HepG2 (cell line): ENCODE data around the gene PIM3. TPM values are rescaled to one million over a fixed set of nuclear protein-coding genes. Genes with fewer than 3 reads are reported as not detected.

Experiments
- ATAC-seq: fragments of 200-7000 bp; cut with Tn5 transposase; 3 replicates; pipeline ENCODE4 v1.9.1; 2020; ENCODE audit warnings: mild to moderate bottlenecking, moderate library complexity
- BruUV-seq: library from RNA; stranded (reverse); fragments of 400-500 nt; replicated peaks from 2 replicates; lab custom pipeline; 2021; lab: Mats Ljungman, UMichigan
- CTCF ChIA-PET: fragments of 300-600 bp; formaldehyde crosslinking; extraction: SDS; loops from one replicate; lab custom pipeline; 2021; ENCODE audit warnings: low total read pairs, inconsistent platforms, low intra/inter-chr PET ratio; lab: Yijun Ruan, JAX
- POLR2A ChIA-PET: fragments of 350-600 bp; sonication (Branson Sonifier 250); formaldehyde crosslinking; loops from one replicate; lab custom pipeline; 2020; ENCODE audit warnings: antibody characterized with exemption, inconsistent platforms; lab: Yijun Ruan, JAX
- DNase-seq: peaks from one replicate; pipeline ENCODE4 v3.0.0-alpha.2; 2015; ENCODE audit warnings: low spot score
- FAIRE-seq: peaks from 3 replicates; lab custom pipeline; 2011; peaks lifted over from hg19 to GRCh38; lab: Jason Lieb, UNC
- H2AFZ ChIP-seq: one replicate; pipeline ENCODE4 v1.6.1; 2011; ENCODE audit warnings: low read length, inconsistent platforms
- H3K27ac ChIP-seq: fragments of 300-600 bp; 3 replicates; pipeline ENCODE4 v1.8.0; 2011; ENCODE audit warnings: mixed run types, mild to moderate bottlenecking, mixed read lengths, low read length, inconsistent platforms; ENCODE audit not compliant: insufficient read depth; ENCODE audit errors: extremely low read length
- H3K27me3 ChIP-seq, 2 experiments: fragments of 200-600 bp in 1 of 2; 2 replicates in 1 of 2; 3 replicates in 1 of 2; pipeline versions ENCODE4 v1.6.0 to v1.8.0; 2011; ENCODE audit warnings: low read length in 2 of 2, mild to moderate bottlenecking in 2 of 2, moderate library complexity in 2 of 2, inconsistent platforms in 1 of 2; ENCODE audit not compliant: insufficient read depth in 2 of 2, control insufficient read depth in 1 of 2
- H3K36me3 ChIP-seq, 2 experiments: fragments of 200-600 bp in 1 of 2; replicated peaks in 1 of 2; 2 replicates in 1 of 2; 3 replicates in 1 of 2; pipeline versions ENCODE4 v1.5.1 to v1.8.0; 2011; ENCODE audit warnings: low read length in 2 of 2, inconsistent platforms in 1 of 2; ENCODE audit not compliant: insufficient read depth in 2 of 2, control insufficient read depth in 1 of 2
- H3K4me1 ChIP-seq: 2 replicates; pipeline ENCODE4 v1.5.1; 2012; ENCODE audit warnings: low read length, inconsistent platforms; ENCODE audit not compliant: insufficient read depth
- H3K4me2 ChIP-seq: 2 replicates; pipeline ENCODE4 v1.6.0; 2011; ENCODE audit warnings: low read depth, low read length, inconsistent platforms
- H3K4me3 ChIP-seq, 3 experiments: fragments of 200-600 bp in 1 of 3; sonication (generic), shearing (Covaris generic) in 1 of 3; replicated peaks in 1 of 3; 2 replicates each; pipeline ENCODE4 v1.5.1; 2011 to 2016; ENCODE audit warnings: low read length in 3 of 3, inconsistent platforms in 2 of 3, low read depth in 2 of 3, mild to moderate bottlenecking in 2 of 3, control low read depth in 1 of 3, mixed read lengths in 1 of 3; ENCODE audit not compliant: insufficient read depth in 1 of 3
- H3K79me2 ChIP-seq: one replicate; pipeline ENCODE4 v1.6.1; 2011; ENCODE audit warnings: low read length, inconsistent platforms; ENCODE audit not compliant: insufficient read depth
- H3K9ac ChIP-seq: 2 replicates; pipeline ENCODE4 v1.6.0; 2011; ENCODE audit warnings: mild to moderate bottlenecking, low read depth, low read length, inconsistent platforms; ENCODE audit not compliant: insufficient read depth
- H3K9me3 ChIP-seq: 2 replicates; pipeline ENCODE4 v1.5.1; 2012; ENCODE audit warnings: mild to moderate bottlenecking, low read length
- H4K20me1 ChIP-seq: 2 replicates; pipeline ENCODE4 v1.6.0; 2011; ENCODE audit warnings: inconsistent platforms, mild to moderate bottlenecking, low read length, moderate library complexity; ENCODE audit not compliant: insufficient read depth
- KLF9 ChIP-seq: IDR thresholded peaks from 2 replicates; pipeline ENCODE4 v1.6.1; 2016; ENCODE audit warnings: low read depth
- MAF1 ChIP-seq: sonication (generic); formaldehyde crosslinking; IDR thresholded peaks from 2 replicates; pipeline ENCODE4 v1.5.0; 2020; ENCODE audit warnings: missing genetic modification reagents, borderline replicate concordance
- MEF2D ChIP-seq: sonication (generic); formaldehyde crosslinking; IDR thresholded peaks from 2 replicates; pipeline ENCODE4 v1.5.1; 2020; ENCODE audit warnings: mild to moderate bottlenecking, missing genetic modification reagents
- SNAPC2 ChIP-seq: sonication (generic); formaldehyde crosslinking; IDR thresholded peaks from 2 replicates; pipeline ENCODE4 v1.8.1; 2022; ENCODE audit warnings: mild to moderate bottlenecking, missing genetic modification reagents
- ZBTB1 ChIP-seq: sonication (generic); formaldehyde crosslinking; IDR thresholded peaks from 2 replicates; pipeline ENCODE4 v1.4.0; 2020; ENCODE audit warnings: missing genetic modification reagents, borderline replicate concordance
- ZNF496 ChIP-seq: sonication (generic); formaldehyde crosslinking; IDR thresholded peaks from 2 replicates; pipeline ENCODE4 v1.8.1; 2023; ENCODE audit warnings: mild to moderate bottlenecking, moderate library complexity, missing genetic modification reagents; ENCODE audit not compliant: insufficient replicate concordance
- WGBS: methylation state at CpG from one replicate; pipeline ENCODE4 v1.1.6; 2017; ENCODE audit warnings: low lambda C conversion rate; 5-methylcytosine and 5-hydroxymethylcytosine counted together
- in situ Hi-C: cut with HindIII; loops from 2 replicates; pipeline ENCODE4 v1.10.0; 2017; ENCODE audit warnings: low pct_unique_long_range_greater_than_20kb; ENCODE audit not compliant: extremely low pct_ligation_motif_present
- intact Hi-C: fragments of 100-400 bp; cut with micrococcal nuclease; formaldehyde crosslinking; loops from one replicate; pipeline ENCODE4 v1.10.0; 2022; ENCODE audit not compliant: unreplicated experiment
- polyA plus RNA-seq, 8 experiments: library from polyadenylated mRNA; depleted of rRNA in 3 of 8; stranded (reverse) in 7 of 8; unstranded in 1 of 8; fragments of >200 nt; fragmentation: Illumina TruSeq in 4 of 8; extraction: Trizol in 4 of 8; gene quantifications; 2 replicates each; pipeline versions ENCODE4 v1.2.1 to v1.2.3, GENCODE V29; 2011 to 2016; ENCODE audit warnings: low read depth in 4 of 8, missing spikeins in 1 of 8, mixed read lengths in 1 of 8; ENCODE audit not compliant: insufficient read depth in 1 of 8
- total RNA-seq, 5 experiments: library from RNA; depleted of rRNA; stranded (reverse); fragments of >200 nt; fragmentation: Illumina TruSeq; extraction: Trizol; gene quantifications; 2 replicates each; pipeline ENCODE4 v1.2.3, GENCODE V29; 2016; ENCODE audit warnings: low read depth in 1 of 5
- TF ChIP-seq, protein P1 (sequence below): sonication (generic); formaldehyde crosslinking; IDR thresholded peaks from 2 replicates; pipeline ENCODE4 v1.9.0; 2021; ENCODE audit warnings: mild to moderate bottlenecking, missing genetic modification reagents
- TF ChIP-seq, protein P2 (sequence below): sonication (generic); formaldehyde crosslinking; IDR thresholded peaks from 2 replicates; pipeline ENCODE4 v1.4.0; 2020; ENCODE audit warnings: missing genetic modification reagents, borderline replicate concordance
- TF ChIP-seq, protein P3 (sequence below): sonication (generic); formaldehyde crosslinking; IDR thresholded peaks from 2 replicates; pipeline ENCODE4 v1.4.0; 2020; ENCODE audit warnings: missing genetic modification reagents
- TF ChIP-seq, protein P4 (sequence below): sonication (generic); formaldehyde crosslinking; IDR thresholded peaks from 2 replicates; pipeline ENCODE4 v1.4.0; 2020; ENCODE audit warnings: missing genetic modification reagents

Gene PIM3
- total and polyA plus RNA-seq, 2 of the 13 experiments (the other 11 are each of a cell fraction or from before 2014, with no cell fraction given), result 21.6 to 31.2 TPM

DNA sequence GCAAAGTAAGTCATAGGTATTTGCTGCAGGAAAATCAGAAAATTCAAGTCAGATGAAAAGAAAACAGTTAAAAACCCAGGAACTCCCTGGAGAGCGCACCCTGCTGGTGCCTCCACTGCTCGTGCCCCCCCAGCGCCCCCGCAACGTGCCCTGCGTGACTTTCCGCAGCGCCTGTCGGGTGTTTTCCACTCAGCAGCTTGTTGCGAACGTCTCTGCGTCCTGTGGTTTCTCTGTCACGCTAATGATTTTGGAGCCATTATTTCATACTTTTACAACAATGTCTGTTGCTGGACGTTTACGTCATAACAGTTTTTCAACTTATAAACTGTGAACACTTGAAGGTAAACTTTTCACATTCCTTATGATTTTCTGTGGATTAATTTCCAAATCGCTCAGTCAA, 37.1 kb upstream of the PIM3 start:
- Histone ChIP-seq H4K20me1 (no peaks in the 10 kb centered on the region), H3K27me3 (no peaks in the 10 kb centered on the region), H3K27ac (no peak overlapping the region), H2AFZ (no peak overlapping the region), H3K9ac (no peak overlapping the region), H3K79me2 (peaks cover 3% of the 10 kb centered on the region), H3K4me2 (no peak overlapping the region), H3K36me3 (peaks cover 0 to 10% of the 10 kb centered on the region in 2 experiments; a peak in 3 of 5 replicates), H3K4me1 (peaks cover 15% of the 10 kb centered on the region), H3K9me3 (no peaks in the 10 kb centered on the region), H3K4me3 (no peak overlapping the region)
- 93% methylated on average over 16 of the region's 16 CpGs for WGBS
- BruUV-seq, result no TSS peak
- DNase-seq, result no peak
- no peak for ATAC-seq
- in situ Hi-C loops, result loop anchor here (5.0 kb wide), 1 partner anchor 156 kb away; no protein-coding TSS in a partner anchor
- intact Hi-C loops, result no loop called here
- no peak for FAIRE-seq
- CTCF ChIA-PET, result no interaction called here
- POLR2A ChIA-PET, result no interaction called here
- TF ChIP-seq MAF1 (CRISPR knock-in tag) (no peak), ZBTB1 (no peak), ZNF496 (CRISPR knock-in tag) (no peak), KLF9 (CRISPR knock-in tag) (no peak), SNAPC2 (CRISPR knock-in tag) (no peak), MEF2D (CRISPR knock-in tag) (no peak)
- TF ChIP-seq, protein P1, sequence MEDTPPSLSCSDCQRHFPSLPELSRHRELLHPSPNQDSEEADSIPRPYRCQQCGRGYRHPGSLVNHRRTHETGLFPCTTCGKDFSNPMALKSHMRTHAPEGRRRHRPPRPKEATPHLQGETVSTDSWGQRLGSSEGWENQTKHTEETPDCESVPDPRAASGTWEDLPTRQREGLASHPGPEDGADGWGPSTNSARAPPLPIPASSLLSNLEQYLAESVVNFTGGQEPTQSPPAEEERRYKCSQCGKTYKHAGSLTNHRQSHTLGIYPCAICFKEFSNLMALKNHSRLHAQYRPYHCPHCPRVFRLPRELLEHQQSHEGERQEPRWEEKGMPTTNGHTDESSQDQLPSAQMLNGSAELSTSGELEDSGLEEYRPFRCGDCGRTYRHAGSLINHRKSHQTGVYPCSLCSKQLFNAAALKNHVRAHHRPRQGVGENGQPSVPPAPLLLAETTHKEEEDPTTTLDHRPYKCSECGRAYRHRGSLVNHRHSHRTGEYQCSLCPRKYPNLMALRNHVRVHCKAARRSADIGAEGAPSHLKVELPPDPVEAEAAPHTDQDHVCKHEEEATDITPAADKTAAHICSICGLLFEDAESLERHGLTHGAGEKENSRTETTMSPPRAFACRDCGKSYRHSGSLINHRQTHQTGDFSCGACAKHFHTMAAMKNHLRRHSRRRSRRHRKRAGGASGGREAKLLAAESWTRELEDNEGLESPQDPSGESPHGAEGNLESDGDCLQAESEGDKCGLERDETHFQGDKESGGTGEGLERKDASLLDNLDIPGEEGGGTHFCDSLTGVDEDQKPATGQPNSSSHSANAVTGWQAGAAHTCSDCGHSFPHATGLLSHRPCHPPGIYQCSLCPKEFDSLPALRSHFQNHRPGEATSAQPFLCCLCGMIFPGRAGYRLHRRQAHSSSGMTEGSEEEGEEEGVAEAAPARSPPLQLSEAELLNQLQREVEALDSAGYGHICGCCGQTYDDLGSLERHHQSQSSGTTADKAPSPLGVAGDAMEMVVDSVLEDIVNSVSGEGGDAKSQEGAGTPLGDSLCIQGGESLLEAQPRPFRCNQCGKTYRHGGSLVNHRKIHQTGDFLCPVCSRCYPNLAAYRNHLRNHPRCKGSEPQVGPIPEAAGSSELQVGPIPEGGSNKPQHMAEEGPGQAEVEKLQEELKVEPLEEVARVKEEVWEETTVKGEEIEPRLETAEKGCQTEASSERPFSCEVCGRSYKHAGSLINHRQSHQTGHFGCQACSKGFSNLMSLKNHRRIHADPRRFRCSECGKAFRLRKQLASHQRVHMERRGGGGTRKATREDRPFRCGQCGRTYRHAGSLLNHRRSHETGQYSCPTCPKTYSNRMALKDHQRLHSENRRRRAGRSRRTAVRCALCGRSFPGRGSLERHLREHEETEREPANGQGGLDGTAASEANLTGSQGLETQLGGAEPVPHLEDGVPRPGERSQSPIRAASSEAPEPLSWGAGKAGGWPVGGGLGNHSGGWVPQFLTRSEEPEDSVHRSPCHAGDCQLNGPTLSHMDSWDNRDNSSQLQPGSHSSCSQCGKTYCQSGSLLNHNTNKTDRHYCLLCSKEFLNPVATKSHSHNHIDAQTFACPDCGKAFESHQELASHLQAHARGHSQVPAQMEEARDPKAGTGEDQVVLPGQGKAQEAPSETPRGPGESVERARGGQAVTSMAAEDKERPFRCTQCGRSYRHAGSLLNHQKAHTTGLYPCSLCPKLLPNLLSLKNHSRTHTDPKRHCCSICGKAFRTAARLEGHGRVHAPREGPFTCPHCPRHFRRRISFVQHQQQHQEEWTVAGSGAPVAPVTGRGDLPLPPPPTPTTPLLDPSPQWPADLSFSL (CRISPR knock-in tag), result no peak
- TF ChIP-seq, protein P2, sequence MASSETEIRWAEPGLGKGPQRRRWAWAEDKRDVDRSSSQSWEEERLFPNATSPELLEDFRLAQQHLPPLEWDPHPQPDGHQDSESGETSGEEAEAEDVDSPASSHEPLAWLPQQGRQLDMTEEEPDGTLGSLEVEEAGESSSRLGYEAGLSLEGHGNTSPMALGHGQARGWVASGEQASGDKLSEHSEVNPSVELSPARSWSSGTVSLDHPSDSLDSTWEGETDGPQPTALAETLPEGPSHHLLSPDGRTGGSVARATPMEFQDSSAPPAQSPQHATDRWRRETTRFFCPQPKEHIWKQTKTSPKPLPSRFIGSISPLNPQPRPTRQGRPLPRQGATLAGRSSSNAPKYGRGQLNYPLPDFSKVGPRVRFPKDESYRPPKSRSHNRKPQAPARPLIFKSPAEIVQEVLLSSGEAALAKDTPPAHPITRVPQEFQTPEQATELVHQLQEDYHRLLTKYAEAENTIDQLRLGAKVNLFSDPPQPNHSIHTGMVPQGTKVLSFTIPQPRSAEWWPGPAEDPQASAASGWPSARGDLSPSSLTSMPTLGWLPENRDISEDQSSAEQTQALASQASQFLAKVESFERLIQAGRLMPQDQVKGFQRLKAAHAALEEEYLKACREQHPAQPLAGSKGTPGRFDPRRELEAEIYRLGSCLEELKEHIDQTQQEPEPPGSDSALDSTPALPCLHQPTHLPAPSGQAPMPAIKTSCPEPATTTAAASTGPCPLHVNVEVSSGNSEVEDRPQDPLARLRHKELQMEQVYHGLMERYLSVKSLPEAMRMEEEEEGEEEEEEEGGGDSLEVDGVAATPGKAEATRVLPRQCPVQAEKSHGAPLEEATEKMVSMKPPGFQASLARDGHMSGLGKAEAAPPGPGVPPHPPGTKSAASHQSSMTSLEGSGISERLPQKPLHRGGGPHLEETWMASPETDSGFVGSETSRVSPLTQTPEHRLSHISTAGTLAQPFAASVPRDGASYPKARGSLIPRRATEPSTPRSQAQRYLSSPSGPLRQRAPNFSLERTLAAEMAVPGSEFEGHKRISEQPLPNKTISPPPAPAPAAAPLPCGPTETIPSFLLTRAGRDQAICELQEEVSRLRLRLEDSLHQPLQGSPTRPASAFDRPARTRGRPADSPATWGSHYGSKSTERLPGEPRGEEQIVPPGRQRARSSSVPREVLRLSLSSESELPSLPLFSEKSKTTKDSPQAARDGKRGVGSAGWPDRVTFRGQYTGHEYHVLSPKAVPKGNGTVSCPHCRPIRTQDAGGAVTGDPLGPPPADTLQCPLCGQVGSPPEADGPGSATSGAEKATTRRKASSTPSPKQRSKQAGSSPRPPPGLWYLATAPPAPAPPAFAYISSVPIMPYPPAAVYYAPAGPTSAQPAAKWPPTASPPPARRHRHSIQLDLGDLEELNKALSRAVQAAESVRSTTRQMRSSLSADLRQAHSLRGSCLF (CRISPR knock-in tag), result no peak
- TF ChIP-seq, protein P3, sequence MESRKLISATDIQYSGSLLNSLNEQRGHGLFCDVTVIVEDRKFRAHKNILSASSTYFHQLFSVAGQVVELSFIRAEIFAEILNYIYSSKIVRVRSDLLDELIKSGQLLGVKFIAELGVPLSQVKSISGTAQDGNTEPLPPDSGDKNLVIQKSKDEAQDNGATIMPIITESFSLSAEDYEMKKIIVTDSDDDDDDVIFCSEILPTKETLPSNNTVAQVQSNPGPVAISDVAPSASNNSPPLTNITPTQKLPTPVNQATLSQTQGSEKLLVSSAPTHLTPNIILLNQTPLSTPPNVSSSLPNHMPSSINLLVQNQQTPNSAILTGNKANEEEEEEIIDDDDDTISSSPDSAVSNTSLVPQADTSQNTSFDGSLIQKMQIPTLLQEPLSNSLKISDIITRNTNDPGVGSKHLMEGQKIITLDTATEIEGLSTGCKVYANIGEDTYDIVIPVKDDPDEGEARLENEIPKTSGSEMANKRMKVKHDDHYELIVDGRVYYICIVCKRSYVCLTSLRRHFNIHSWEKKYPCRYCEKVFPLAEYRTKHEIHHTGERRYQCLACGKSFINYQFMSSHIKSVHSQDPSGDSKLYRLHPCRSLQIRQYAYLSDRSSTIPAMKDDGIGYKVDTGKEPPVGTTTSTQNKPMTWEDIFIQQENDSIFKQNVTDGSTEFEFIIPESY (CRISPR knock-in tag), result peak; percentile 78
- TF ChIP-seq, protein P4, sequence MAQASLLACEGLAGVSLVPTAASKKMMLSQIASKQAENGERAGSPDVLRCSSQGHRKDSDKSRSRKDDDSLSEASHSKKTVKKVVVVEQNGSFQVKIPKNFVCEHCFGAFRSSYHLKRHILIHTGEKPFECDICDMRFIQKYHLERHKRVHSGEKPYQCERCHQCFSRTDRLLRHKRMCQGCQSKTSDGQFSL (CRISPR knock-in tag), result 0 out of 2 replicates have a peak, but pooled peaks have one; percentile 70
